ENCODE results near the gene ABR.

The ABR gene

DNA sequence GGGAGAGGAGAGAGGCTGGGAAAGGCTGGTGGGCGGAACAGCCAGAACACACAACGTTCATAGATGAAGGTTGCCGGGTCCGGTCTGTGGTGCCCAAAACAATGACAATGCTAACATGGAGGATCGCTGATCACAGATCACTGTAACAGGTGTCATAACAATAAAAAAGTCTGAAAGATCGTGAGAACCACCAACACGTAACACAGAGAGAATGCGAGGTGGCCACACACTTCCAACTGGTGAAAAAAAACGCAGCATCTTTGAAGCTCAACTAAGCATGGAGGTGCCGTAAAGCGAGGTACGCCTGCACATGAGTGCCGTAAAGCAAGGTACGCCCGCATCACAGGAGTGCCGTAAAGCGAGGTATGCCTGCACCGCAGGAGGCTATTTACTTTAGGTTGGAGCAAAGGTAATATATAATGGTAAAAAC is 42.3 kb downstream of the ABR start:
- no peak overlapping the region for H3K4me3 ChIP-seq (replicated peaks; ENCODE audit: insufficient read depth, low read length)
- no peak overlapping the region for H3K27ac ChIP-seq (replicated peaks)
- no peaks in the 10 kb centered on the region for H3K27me3 ChIP-seq (ENCODE audit: insufficient read depth, poor library complexity, severe bottlenecking)
- TF ChIP-seq GABPA (IDR thresholded peaks at IDR 0.05; ENCODE audit: low read depth) (no peak), POLR2AphosphoS5 (IDR thresholded peaks at IDR 0.05; ENCODE audit: low read depth) (no peak), SPI1 (IDR thresholded peaks at IDR 0.05; ENCODE audit: borderline replicate concordance, low read depth) (no peak)
- TF ChIP-seq, protein P1, sequence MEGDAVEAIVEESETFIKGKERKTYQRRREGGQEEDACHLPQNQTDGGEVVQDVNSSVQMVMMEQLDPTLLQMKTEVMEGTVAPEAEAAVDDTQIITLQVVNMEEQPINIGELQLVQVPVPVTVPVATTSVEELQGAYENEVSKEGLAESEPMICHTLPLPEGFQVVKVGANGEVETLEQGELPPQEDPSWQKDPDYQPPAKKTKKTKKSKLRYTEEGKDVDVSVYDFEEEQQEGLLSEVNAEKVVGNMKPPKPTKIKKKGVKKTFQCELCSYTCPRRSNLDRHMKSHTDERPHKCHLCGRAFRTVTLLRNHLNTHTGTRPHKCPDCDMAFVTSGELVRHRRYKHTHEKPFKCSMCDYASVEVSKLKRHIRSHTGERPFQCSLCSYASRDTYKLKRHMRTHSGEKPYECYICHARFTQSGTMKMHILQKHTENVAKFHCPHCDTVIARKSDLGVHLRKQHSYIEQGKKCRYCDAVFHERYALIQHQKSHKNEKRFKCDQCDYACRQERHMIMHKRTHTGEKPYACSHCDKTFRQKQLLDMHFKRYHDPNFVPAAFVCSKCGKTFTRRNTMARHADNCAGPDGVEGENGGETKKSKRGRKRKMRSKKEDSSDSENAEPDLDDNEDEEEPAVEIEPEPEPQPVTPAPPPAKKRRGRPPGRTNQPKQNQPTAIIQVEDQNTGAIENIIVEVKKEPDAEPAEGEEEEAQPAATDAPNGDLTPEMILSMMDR (IDR thresholded peaks at IDR 0.05; ENCODE audit: insufficient read depth, low read length), result no peak
- TF ChIP-seq, protein P2, sequence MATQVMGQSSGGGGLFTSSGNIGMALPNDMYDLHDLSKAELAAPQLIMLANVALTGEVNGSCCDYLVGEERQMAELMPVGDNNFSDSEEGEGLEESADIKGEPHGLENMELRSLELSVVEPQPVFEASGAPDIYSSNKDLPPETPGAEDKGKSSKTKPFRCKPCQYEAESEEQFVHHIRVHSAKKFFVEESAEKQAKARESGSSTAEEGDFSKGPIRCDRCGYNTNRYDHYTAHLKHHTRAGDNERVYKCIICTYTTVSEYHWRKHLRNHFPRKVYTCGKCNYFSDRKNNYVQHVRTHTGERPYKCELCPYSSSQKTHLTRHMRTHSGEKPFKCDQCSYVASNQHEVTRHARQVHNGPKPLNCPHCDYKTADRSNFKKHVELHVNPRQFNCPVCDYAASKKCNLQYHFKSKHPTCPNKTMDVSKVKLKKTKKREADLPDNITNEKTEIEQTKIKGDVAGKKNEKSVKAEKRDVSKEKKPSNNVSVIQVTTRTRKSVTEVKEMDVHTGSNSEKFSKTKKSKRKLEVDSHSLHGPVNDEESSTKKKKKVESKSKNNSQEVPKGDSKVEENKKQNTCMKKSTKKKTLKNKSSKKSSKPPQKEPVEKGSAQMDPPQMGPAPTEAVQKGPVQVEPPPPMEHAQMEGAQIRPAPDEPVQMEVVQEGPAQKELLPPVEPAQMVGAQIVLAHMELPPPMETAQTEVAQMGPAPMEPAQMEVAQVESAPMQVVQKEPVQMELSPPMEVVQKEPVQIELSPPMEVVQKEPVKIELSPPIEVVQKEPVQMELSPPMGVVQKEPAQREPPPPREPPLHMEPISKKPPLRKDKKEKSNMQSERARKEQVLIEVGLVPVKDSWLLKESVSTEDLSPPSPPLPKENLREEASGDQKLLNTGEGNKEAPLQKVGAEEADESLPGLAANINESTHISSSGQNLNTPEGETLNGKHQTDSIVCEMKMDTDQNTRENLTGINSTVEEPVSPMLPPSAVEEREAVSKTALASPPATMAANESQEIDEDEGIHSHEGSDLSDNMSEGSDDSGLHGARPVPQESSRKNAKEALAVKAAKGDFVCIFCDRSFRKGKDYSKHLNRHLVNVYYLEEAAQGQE (IDR thresholded peaks at IDR 0.05; ENCODE audit: insufficient replicate concordance, low read depth), result no peak
- DNase-seq (ENCODE audit: low read depth in 1 of 2, low spot score in 1 of 2), result no peak

DNA sequence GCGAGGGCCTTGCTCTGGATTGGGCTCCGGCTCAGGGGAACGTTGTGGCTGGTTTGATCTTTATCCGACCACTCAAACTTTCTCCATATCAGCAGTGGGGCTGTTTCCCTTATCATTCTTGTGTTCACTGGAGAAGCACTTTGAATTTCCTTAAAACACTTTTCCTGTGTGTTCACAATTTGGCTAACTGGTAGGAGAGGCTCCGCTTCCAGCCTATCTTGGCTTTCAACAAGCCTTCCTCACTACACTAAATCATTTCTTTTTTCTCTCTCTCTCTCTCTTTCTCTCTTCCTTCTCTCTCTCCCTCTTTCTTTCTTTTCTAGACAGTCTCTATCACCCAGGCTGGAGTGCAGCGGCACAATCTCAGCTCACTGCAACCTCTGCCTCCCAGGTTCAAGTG is 43.0 kb downstream of the ABR start:
- Histone ChIP-seq H3K27ac (replicated peaks) (no peak overlapping the region), H3K4me3 (replicated peaks; ENCODE audit: insufficient read depth, low read length) (no peak overlapping the region), H3K27me3 (ENCODE audit: insufficient read depth, poor library complexity, severe bottlenecking) (no peaks in the 10 kb centered on the region)
- no peak for DNase-seq (ENCODE audit: low read depth in 1 of 2, low spot score in 1 of 2)
- TF ChIP-seq, protein P1 (IDR thresholded peaks at IDR 0.05; ENCODE audit: insufficient read depth, low read length), result no peak
- TF ChIP-seq GABPA (IDR thresholded peaks at IDR 0.05; ENCODE audit: low read depth) (no peak), POLR2AphosphoS5 (IDR thresholded peaks at IDR 0.05; ENCODE audit: low read depth) (no peak), SPI1 (IDR thresholded peaks at IDR 0.05; ENCODE audit: borderline replicate concordance, low read depth) (no peak)
- TF ChIP-seq, protein P2 (IDR thresholded peaks at IDR 0.05; ENCODE audit: insufficient replicate concordance, low read depth), result no peak

DNA sequence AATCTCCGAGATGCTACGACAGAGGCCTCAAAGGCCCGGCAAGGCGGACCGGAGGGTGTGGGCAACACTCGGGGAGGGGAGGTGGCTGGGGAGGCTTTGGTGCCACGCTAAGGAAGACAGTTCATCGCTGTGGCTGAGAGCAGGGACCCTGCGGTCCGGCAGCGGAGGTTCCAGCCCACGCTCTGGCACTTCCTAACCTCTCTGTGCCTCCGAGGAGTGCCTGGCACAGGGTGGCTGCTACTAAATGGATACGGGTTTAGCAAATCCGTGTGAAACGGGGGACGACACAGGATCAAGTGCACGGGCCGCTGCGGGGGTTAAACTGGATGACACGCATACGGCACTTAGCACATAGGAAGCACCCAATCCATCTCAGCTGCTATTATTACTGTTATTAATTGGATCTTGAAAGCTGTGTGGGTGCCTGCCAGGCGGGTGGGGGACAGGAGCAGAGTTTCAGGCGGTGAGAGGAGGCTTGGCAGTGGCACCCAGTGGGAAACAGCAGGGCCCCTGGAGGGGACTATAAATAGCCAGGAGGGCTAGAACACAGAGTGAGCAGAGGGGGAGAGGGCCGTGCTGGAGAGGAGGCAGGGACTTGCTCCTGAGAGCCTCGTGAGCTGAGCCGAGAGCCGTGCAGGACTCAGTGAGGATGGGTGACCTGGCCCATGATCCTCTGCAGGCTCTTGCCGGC is 45.0 kb downstream of the ABR start:
- no peak overlapping the region for H3K27ac ChIP-seq (replicated peaks)
- H3K27me3 ChIP-seq (ENCODE audit: insufficient read depth, poor library complexity, severe bottlenecking), result no peaks in the 10 kb centered on the region
- TF ChIP-seq POLR2AphosphoS5 (IDR thresholded peaks at IDR 0.05; ENCODE audit: low read depth), result no peak
- TF ChIP-seq, protein P1 (IDR thresholded peaks at IDR 0.05; ENCODE audit: insufficient read depth, low read length), result no peak
- TF ChIP-seq GABPA (IDR thresholded peaks at IDR 0.05; ENCODE audit: low read depth), result no peak
- TF ChIP-seq, protein P2 (IDR thresholded peaks at IDR 0.05; ENCODE audit: insufficient replicate concordance, low read depth), result no peak
- TF ChIP-seq SPI1 (IDR thresholded peaks at IDR 0.05; ENCODE audit: borderline replicate concordance, low read depth), result no peak
- DNase-seq (ENCODE audit: low read depth in 1 of 2, low spot score in 1 of 2), result no peak
- no peak overlapping the region for H3K4me3 ChIP-seq (replicated peaks; ENCODE audit: insufficient read depth, low read length)

All from HL-60 (cell line).